GM21390 (cell line): ENCODE measurements around the gene PBX1.
"Not testable (repeated sequence)": the region's sequence is repeated elsewhere in the genome, so short reads cannot be mapped to it uniquely, and the experiment has no call there.

ENCODE experiments used
- ATAC-seq: cut with Tn5 transposase; IDR thresholded peaks from one replicate; pipeline ENCODE4 v1.9.1; 2021; ENCODE audit not compliant: unreplicated experiment

The PBX1 gene

DNA sequence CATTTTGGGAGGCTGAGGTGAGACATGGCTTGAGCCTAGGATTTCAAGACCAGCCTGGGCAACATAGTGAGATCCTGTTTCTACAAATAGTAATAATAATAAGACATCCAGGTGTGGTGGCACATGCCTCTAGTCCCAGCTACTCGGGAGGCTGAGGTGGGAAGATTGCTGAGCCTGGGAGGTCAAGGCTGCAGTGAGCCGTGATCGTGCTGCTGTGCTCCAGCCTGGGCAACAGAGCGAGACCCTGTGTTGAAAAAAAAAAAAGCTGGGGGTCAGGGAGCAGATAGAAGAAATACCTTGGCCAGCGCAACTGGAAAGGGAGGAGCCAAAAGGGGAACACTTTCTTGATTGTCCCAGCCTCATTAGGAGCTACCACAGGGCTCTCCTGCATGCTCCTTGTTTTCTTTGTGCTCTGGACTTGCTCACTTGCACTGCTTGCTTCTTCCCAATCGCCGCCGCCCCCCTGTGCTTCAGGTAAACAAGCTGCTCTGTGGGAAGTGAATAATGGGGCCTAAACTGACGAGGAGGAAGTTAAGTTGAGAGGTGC lies 31.1 kb downstream of the PBX1 start:
- ATAC-seq, result no peak

GRCh38 chr1:164590592-164590991 lies 31.6 kb downstream of the PBX1 start:
- no peak for ATAC-seq

DNA sequence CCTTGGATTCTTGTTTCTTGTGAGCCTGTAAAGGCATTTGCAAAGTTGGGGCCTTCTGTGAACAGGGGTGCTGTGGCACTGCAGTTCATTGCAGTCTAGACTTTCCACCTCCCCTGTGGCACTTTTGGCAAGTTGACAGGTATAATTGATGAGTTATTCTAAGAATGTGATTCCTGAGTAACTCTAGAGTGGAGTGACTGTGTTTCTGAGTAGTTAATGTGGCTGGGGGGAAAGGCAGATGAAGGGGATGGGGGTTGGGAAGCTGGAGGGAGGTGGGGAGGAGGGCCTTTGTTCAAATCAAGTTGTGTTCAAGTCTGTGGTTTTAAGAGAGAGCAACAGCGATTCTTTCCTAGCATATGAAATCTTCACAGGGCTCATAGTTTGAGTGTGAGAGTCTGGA lies 32.9 kb downstream of the PBX1 start:
- no peak for ATAC-seq

GRCh38 chr1:164592634-164593033 lies 33.6 kb downstream of the PBX1 start:
- ATAC-seq, result no peak

GRCh38 chr1:164595212-164595611 lies 36.2 kb downstream of the PBX1 start:
- ATAC-seq, result no peak

DNA sequence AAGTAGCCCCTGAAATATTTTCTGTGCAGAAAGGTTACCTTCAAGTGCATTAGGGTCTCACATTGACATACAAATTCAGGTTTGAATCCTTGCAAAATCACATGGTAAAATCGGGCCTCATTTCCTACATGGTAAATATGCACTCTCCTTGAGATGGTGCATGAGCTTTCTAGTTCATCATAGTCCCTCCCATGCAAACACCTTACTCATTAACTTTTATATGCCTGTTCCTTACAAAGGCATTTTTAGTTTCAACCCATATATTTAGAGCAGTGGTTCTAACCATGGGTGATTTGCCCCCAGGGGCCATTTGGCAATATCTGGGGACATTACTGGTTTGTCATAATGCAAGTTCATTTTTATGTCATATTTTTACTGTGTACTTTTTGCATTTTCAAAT lies 37.2 kb downstream of the PBX1 start:
- no peak for ATAC-seq

DNA sequence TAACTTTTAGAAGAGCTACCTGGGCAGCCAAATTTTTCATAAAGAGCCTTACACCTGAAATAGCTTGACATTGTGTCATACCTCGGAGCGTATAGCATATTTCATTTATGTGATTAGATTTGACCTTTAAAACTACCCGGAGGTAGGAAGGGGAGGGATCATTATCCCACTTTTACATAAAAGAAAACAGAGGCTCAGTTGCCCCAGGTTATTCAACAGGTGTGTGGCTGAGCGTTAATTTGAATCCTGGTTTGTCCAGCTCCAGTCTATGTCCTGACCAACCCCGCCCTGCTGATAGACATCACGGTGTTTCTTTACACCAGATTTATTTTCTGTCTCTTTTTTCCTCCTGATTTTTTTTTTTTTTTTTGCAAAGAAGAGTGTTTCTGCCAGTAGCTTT lies 39.7 kb downstream of the PBX1 start:
- ATAC-seq, result no peak

DNA sequence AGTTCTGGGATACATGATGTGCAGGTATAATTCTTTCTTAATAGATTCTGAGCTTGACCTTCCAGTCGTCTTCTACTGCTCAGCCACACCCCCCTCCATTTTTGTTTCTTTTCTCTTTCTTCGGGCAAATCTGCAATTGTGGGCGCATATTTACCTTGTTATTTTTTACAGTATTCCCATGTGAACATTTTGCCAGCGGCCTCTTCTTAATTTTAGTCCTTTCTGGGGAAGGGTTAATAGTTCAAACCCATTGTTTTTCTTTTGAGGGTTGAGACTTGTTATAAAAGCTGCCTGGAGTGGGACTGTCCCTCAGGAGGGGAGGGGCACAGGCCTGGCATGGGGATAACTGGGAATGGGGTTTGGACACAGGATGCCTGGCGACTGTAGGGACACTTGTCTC lies 40.3 kb downstream of the PBX1 start:
- no peak for ATAC-seq

GRCh38 chr1:164601399-164602100 lies 42.6 kb downstream of the PBX1 start:
- no peak for ATAC-seq

- ATAC-seq, result no peak
These were observed 43.1 kb downstream of the PBX1 start for GRCh38 chr1:164602101-164602422.

DNA sequence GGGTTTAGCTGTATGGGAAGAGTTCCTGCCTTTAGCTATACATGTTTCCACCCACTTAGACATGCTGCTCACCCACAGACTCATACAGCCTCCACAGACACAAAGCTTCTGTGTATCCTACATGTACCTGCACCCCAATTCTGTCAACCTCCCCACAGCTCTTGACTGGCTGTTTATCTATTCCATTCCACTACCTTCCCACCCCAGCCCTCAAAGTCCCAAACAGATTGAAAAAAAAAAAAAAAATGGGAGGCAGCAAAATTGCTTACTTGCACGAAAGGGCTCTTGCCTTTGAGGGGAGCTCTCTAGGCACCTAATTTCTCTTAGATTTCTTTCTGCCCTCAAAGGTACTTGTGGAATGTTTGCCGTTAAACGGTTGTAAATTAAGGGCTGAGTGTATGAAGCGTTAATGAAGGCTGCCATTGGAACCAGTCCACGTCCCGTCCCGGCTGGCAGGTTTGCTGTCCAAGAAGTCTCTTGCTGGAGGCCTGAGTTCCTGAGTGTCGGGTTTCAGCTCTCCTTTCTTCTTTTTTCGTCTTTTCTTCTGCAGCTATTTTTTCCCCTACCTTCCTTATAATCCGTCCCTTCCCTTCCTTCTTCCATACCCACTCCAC lies 43.6 kb downstream of the PBX1 start:
- no peak for ATAC-seq

DNA sequence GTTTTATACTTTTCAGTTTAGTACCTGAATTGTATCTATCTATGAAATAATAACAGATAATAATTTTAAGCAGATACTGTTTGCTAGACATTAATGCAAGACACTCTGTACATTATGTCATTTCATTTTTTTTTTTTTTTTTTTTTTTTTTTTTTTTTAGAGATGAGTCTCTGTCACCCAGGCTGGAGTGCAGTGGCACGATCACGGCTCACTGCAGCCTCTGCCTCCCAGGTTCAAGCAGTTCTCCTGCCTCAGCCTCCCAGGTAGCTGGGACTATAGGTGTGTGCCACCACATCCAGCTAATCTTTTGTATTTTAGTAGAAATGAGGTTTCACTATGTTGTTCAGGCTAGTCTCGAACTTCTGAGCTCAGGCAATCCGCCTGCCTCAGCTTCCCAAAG lies 44.8 kb downstream of the PBX1 start:
- ATAC-seq, result not testable (repeated sequence)

DNA sequence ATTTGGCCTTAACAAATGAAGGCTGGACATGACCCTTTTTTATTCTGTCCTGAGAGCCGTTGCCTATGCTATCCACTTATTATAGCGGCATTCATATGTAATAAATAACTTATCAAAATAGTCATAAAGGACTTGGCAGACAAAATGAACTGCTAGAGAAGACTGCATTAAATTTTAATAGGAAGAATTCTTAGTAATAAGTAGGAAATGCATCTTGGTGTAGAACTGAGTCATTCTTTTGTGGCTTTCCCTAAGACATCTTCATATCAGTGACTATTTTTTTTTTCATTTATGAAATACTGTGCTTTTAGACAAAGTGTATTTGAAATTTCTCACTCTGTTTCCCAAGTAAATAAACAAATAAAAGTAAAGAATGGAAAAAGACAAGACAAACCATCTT lies 45.6 kb downstream of the PBX1 start:
- ATAC-seq, result no peak

- no peak for ATAC-seq
These were observed 46.5 kb downstream of the PBX1 start for GRCh38 chr1:164605254-164606091.

DNA sequence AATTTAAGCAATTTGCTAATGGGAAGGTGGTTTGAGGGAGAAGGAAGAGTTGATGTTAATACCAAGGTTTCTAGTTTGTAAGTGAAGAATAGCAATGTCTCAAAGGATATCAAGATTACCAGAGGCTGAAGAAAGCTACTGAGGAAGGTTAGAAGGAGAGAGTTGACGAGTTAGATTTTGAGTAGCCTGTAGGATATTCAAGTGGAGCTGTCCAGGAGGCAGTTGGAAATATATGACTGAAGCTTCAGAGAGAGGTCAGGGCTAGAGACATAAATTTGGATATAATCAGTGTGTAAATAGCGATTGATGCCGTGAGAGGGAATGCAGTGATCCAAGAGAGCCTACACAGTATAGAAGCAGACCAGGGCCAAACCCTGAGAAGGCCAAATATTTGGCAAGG lies 48.4 kb downstream of the PBX1 start:
- no peak for ATAC-seq

DNA sequence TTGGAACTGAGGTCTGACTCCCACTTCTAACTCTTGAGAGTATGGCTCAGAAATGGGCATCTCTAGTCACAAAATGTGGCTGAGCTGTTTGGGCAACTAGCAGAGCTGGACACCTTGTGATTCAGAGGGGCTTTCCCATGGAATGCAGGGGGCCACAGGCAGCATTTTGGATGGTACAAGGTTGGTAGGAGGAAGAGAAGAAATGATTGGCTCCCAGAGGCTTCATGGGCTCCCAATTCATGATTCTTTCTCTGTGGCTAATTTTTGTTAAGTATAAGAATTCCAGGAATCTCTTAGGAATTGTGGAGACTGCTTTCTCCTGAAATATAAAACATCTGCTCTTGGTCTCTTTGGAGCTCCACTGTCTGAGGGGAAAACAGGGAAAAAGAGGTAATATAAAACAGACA lies 49.7 kb downstream of the PBX1 start:
- ATAC-seq, result no peak

- ATAC-seq, result no peak
These were observed 50.1 kb downstream of the PBX1 start for GRCh38 chr1:164609089-164609488.

DNA sequence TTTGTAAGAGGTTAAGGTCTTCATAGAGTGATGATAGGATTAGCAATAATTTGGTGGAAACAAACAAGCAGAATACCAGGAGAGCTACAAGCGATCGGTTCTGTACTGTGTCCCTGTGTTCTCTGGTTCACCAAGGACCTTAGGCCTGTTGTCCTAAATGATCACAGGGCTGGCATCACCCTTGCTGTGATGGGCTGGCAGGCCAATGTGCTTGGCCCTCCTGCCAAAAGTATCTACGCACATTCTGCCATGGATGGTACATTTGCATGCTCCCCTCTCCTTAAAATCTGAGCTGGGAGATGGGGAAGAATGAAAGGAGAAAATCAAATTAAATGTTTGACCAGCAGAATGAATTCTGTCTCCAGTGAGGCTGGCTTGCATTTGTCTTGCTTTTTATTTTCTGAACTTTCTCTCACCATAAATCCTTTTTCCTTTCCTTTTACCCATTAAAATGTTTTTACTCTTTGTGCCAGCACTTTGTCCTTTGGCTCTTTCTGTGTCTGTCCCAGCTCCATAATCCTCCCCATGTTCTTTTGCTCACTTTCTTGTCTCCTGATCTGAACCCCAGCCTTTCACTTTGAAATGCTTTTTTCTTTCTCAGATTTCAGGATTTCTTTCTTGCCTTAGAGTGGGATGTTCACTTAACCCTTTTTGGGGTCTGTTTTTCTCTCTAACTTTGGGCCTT lies 51.7 kb downstream of the PBX1 start:
- no peak for ATAC-seq

DNA sequence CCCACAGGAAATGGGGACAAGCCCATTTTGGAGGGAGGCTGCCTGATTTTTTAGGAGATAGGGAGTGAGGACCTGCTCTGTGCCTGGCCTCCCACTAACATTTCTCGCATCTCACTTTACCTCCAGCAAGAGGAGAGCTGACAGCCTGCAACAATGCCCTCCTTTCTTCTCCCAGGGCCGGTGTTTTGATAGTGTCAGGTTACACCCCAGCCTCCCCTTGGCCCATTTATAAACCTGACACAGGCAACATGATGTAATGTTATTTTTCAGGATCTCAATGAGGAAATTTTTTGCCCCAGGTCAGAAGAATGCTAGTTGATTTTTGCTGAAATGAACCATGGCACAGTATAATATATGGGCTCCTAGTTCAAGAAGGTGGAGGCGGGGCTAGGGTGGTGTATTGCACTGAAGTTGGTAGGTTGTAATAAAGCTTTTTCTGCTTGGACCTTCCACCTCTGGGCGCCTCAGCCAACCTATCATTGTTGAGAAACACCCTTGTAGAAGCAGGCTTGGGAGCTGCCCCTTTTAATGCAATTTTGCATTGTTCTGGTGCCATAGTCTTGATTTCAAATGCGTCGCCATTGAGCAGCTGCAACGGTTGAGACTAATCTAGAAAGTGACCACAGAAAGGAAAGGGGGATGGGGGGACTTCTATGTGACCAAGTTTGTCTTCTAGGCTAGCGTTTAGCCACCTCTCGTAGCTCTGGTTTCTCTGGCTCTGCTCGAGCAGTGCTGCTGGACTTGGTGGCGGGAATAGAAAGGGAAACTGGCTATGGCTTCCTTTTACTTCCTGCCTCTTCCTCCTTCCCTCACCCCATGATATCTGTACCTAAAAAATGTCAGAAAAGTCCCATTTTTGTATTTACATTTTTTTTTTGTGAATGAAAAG lies 53.0 kb downstream of the PBX1 start:
- ATAC-seq, result no peak

DNA sequence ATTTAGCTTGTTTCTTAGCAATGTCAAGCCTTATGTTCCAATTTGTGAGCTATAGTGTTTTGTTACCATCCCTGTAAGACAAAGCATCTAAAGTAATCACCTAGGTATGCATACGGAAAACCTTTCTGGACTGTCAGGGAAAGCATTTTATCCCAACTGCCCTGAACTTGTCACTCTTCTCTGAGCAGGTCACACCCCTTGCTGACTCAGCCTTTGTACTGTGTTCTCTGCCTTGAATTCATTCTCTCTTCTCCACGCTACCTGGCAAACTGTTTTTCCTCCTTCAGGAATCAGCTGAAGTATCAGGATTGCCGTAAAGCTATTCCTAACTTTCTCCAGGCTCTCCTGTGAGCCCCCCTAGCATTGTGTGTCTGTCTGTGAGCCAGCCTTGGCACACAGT lies 54.2 kb downstream of the PBX1 start:
- no peak for ATAC-seq
